GM19395 (cell line): ENCODE data around the gene DDX3X.
"Not testable (repeated sequence)": the region's sequence is repeated elsewhere in the genome, so short reads cannot be mapped to it uniquely, and the experiment has no call there.

Experiments
- ATAC-seq: cut with Tn5 transposase; IDR thresholded peaks from one replicate; pipeline ENCODE4 v1.9.1; 2021; ENCODE audit warnings: mild to moderate bottlenecking, moderate library complexity; ENCODE audit not compliant: unreplicated experiment

Gene DDX3X

GRCh38 chrX:41411222-41411621 lies 77.3 kb downstream of the DDX3X start:
- ATAC-seq, result not testable (repeated sequence)

- ATAC-seq, result no peak
Measured at GRCh38 chrX:41412261-41413081, 78.5 kb downstream of the DDX3X start.
